WTC11 (cell line): Measurements from ENCODE around the gene HAUS8. TPM values are rescaled to one million over a fixed set of nuclear protein-coding genes. Genes with fewer than 3 reads are reported as not detected.

Experiments used
- ATAC-seq: fragments of 200-7000 bp; cut with Tn5 transposase; 2 replicates; pipeline ENCODE4 v1.10.0; 2021; ENCODE audit warnings: mild to moderate bottlenecking, moderate library complexity
- CTCF ChIA-PET: fragments of 300-600 bp; sonication (Branson Sonifier 250); formaldehyde crosslinking; loops from one replicate; lab custom pipeline; 2021; ENCODE audit warnings: antibody characterized with exemption; lab: Charles Lee
- POLR2A ChIA-PET: fragments of 350-600 bp; sonication (Branson Sonifier 250); formaldehyde crosslinking; loops from one replicate; lab custom pipeline; 2021; ENCODE audit warnings: antibody characterized with exemption; lab: Charles Lee
- DNase-seq: peaks from one replicate; pipeline ENCODE4 v3.0.0; 2021; ENCODE audit warnings: low spot score
- H3K27ac Mint-ChIP-seq: 2 replicates; pipeline ENCODE4 v1.8.0; 2021; ENCODE audit warnings: mixed read lengths
- H3K27me3 Mint-ChIP-seq: 2 replicates; pipeline ENCODE4 v1.8.0; 2021; ENCODE audit warnings: low read depth, mild to moderate bottlenecking, moderate library complexity, mixed read lengths
- H3K36me3 Mint-ChIP-seq: 2 replicates; pipeline ENCODE4 v1.8.0; 2021; ENCODE audit warnings: mixed read lengths
- H3K4me1 Mint-ChIP-seq: 2 replicates; pipeline ENCODE4 v1.8.0; 2022; ENCODE audit warnings: mixed read lengths
- H3K4me3 Mint-ChIP-seq: 2 replicates; pipeline ENCODE4 v1.8.0; 2021; ENCODE audit warnings: mild to moderate bottlenecking, moderate library complexity, mixed read lengths
- H3K9me3 Mint-ChIP-seq: 2 replicates; pipeline ENCODE4 v1.8.0; 2021; ENCODE audit warnings: mixed read lengths
- AR ChIP-seq: fragments of 250-450 bp; sonication (Bioruptor Pico); IDR thresholded peaks from 2 replicates; pipeline ENCODE4 v1.9.0; 2021; ENCODE audit warnings: mild to moderate bottlenecking
- FOXJ3 ChIP-seq: sonication (generic); formaldehyde crosslinking; IDR thresholded peaks from 2 replicates; pipeline ENCODE4 v1.9.0; 2021; ENCODE audit warnings: missing genetic modification reagents, mild to moderate bottlenecking, borderline replicate concordance
- GTF2I ChIP-seq: fragments of 250-450 bp; sonication (Bioruptor Pico); conservative IDR thresholded peaks from 2 replicates; pipeline ENCODE4 v1.4.0; 2021; ENCODE audit warnings: mild to moderate bottlenecking
- HMGXB4 ChIP-seq: sonication (generic); formaldehyde crosslinking; IDR thresholded peaks from 2 replicates; pipeline ENCODE4 v1.8.1; 2023; ENCODE audit warnings: mild to moderate bottlenecking, moderate library complexity, missing genetic modification reagents
- JAZF1 ChIP-seq: fragments of 250-450 bp; sonication (Bioruptor Pico); IDR thresholded peaks from 2 replicates; pipeline ENCODE4 v1.9.0; 2021; ENCODE audit warnings: moderate library complexity, mild to moderate bottlenecking, inconsistent platforms
- NFYB ChIP-seq: sonication (generic); formaldehyde crosslinking; conservative IDR thresholded peaks from 2 replicates; pipeline ENCODE4 v1.8.0; 2022; ENCODE audit warnings: low read depth, missing genetic modification reagents
- NR3C1 ChIP-seq: sonication (generic); formaldehyde crosslinking; conservative IDR thresholded peaks from 2 replicates; pipeline ENCODE4 v1.8.1; 2023; ENCODE audit warnings: low read depth, mild to moderate bottlenecking, missing genetic modification reagents
- OVOL2 ChIP-seq: fragments of 250-450 bp; sonication (Bioruptor Pico); IDR thresholded peaks from 2 replicates; pipeline ENCODE4 v1.9.0; 2021; ENCODE audit warnings: mild to moderate bottlenecking, borderline replicate concordance
- PRRX2 ChIP-seq: fragments of 250-450 bp; sonication (Bioruptor Pico); IDR thresholded peaks from 2 replicates; pipeline ENCODE4 v1.8.0; 2021; ENCODE audit warnings: mild to moderate bottlenecking
- RELA ChIP-seq: sonication (generic); formaldehyde crosslinking; IDR thresholded peaks from 2 replicates; pipeline ENCODE4 v1.8.1; 2022; ENCODE audit warnings: missing genetic modification reagents, mild to moderate bottlenecking, borderline replicate concordance
- SOX15 ChIP-seq: fragments of 250-450 bp; sonication (Bioruptor Pico); IDR thresholded peaks from 2 replicates; pipeline ENCODE4 v1.9.0; 2021; ENCODE audit warnings: mild to moderate bottlenecking
- ZNF138 ChIP-seq: sonication (generic); formaldehyde crosslinking; conservative IDR thresholded peaks from 2 replicates; pipeline ENCODE4 v1.8.1; 2022; ENCODE audit warnings: mild to moderate bottlenecking, moderate library complexity, missing genetic modification reagents
- ZNF281 ChIP-seq: sonication (generic); formaldehyde crosslinking; IDR thresholded peaks from 2 replicates; pipeline ENCODE4 v1.8.0; 2023; ENCODE audit warnings: mild to moderate bottlenecking, missing genetic modification reagents
- ZNF396 ChIP-seq: fragments of 250-450 bp; sonication (Bioruptor Pico); IDR thresholded peaks from 2 replicates; pipeline ENCODE4 v1.8.0; 2021; ENCODE audit warnings: mild to moderate bottlenecking, moderate library complexity, borderline replicate concordance
- ZNF512 ChIP-seq: sonication (generic); formaldehyde crosslinking; IDR thresholded peaks from 2 replicates; pipeline ENCODE4 v1.8.1; 2022; ENCODE audit warnings: missing genetic modification reagents, borderline replicate concordance
- ZNF532 ChIP-seq: fragments of 250-450 bp; sonication (Bioruptor Pico); IDR thresholded peaks from 2 replicates; pipeline ENCODE4 v1.9.0; 2021; ENCODE audit warnings: mild to moderate bottlenecking, borderline replicate concordance
- ZNF671 ChIP-seq: fragments of 250-450 bp; sonication (Bioruptor Pico); IDR thresholded peaks from 2 replicates; pipeline ENCODE4 v1.8.0; 2021; ENCODE audit warnings: mild to moderate bottlenecking
- total RNA-seq: library from RNA; stranded (reverse); gene quantifications from 3 replicates; pipeline ENCODE4 v1.2.3, GENCODE V29; 2021
- TF ChIP-seq, protein P1 (sequence below): sonication (generic); formaldehyde crosslinking; IDR thresholded peaks from 2 replicates; pipeline ENCODE4 v1.8.1; 2022; ENCODE audit warnings: mild to moderate bottlenecking, moderate library complexity, missing genetic modification reagents
- TF ChIP-seq, protein P2 (sequence below): sonication (generic); formaldehyde crosslinking; IDR thresholded peaks from 2 replicates; pipeline ENCODE4 v1.8.0; 2022; ENCODE audit warnings: mild to moderate bottlenecking, missing genetic modification reagents
- TF ChIP-seq, protein P3 (sequence below): sonication (generic); formaldehyde crosslinking; IDR thresholded peaks from 2 replicates; pipeline ENCODE4 v1.8.1; 2022; ENCODE audit warnings: mild to moderate bottlenecking, missing genetic modification reagents, moderate library complexity, borderline replicate concordance

HAUS8 gene
- total RNA-seq, 1 experiment from 2014 or later, result 29.7 TPM

DNA sequence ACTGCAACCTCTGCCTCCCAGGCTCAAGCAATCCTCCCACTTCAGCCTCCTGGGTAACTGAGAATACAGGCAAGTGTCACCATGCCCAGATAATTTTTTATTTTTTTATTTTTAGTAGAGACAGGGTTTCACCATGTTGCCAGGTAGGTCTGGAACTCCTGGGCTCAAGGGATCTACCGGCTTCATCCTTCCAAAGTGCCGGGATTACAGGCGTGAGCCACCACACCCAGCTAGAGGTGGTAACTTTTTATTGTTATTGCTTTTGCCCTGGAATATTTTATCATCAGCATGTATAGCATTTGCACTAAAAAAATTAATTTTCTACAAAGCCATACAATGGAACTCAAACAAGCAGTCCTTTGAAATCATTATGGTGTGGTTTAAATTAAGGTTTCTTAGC is 14.0 kb downstream of the HAUS8 start:
- DNase-seq (no peak), ATAC-seq (no peak)
- H3K4me1 Mint-ChIP-seq, result no peaks in the 10 kb centered on the region
- no peak overlapping the region for H3K27ac Mint-ChIP-seq
- no peak overlapping the region for H3K4me3 Mint-ChIP-seq
- ChIA-PET POLR2A (no interaction called here), CTCF (interaction anchor here (1.6 kb wide), 1 partner anchor 9 kb away, joined by 5 read pairs; no protein-coding TSS in a partner anchor)
- H3K36me3 Mint-ChIP-seq, result peaks cover 66% of the 10 kb centered on the region
- H3K9me3 Mint-ChIP-seq, result peaks cover 29% of the 10 kb centered on the region
- no peaks in the 10 kb centered on the region for H3K27me3 Mint-ChIP-seq
- TF ChIP-seq JAZF1 (CRISPR knock-in tag), result no peak
- TF ChIP-seq ZNF138 (CRISPR knock-in tag), result no peak
- no peak for TF ChIP-seq ZNF396 (CRISPR knock-in tag)
- no peak for TF ChIP-seq RELA (CRISPR knock-in tag)
- TF ChIP-seq, protein P1, sequence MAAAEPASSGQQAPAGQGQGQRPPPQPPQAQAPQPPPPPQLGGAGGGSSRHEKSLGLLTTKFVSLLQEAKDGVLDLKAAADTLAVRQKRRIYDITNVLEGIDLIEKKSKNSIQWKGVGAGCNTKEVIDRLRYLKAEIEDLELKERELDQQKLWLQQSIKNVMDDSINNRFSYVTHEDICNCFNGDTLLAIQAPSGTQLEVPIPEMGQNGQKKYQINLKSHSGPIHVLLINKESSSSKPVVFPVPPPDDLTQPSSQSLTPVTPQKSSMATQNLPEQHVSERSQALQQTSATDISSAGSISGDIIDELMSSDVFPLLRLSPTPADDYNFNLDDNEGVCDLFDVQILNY (CRISPR knock-in tag), result no peak
- no peak for TF ChIP-seq OVOL2 (CRISPR knock-in tag)
- TF ChIP-seq ZNF512 (CRISPR knock-in tag), result no peak
- no peak for TF ChIP-seq AR (CRISPR knock-in tag)
- TF ChIP-seq NR3C1 (CRISPR knock-in tag), result no peak
- TF ChIP-seq NFYB (CRISPR knock-in tag), result no peak
- TF ChIP-seq ZNF532 (CRISPR knock-in tag), result no peak
- TF ChIP-seq, protein P2, sequence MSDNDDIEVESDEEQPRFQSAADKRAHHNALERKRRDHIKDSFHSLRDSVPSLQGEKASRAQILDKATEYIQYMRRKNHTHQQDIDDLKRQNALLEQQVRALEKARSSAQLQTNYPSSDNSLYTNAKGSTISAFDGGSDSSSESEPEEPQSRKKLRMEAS (CRISPR knock-in tag), result no peak
- TF ChIP-seq, protein P3, sequence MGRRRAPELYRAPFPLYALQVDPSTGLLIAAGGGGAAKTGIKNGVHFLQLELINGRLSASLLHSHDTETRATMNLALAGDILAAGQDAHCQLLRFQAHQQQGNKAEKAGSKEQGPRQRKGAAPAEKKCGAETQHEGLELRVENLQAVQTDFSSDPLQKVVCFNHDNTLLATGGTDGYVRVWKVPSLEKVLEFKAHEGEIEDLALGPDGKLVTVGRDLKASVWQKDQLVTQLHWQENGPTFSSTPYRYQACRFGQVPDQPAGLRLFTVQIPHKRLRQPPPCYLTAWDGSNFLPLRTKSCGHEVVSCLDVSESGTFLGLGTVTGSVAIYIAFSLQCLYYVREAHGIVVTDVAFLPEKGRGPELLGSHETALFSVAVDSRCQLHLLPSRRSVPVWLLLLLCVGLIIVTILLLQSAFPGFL, result no peak
- TF ChIP-seq GTF2I (CRISPR knock-in tag), result no peak
- no peak for TF ChIP-seq PRRX2 (CRISPR knock-in tag)
- no peak for TF ChIP-seq HMGXB4 (CRISPR knock-in tag)
- TF ChIP-seq SOX15 (CRISPR knock-in tag), result no peak
- no peak for TF ChIP-seq ZNF671 (CRISPR knock-in tag)
- TF ChIP-seq FOXJ3 (CRISPR knock-in tag), result no peak
- TF ChIP-seq ZNF281 (CRISPR knock-in tag), result no peak
